Endothelial cell of umbilical vein (primary cell): Measurements from ENCODE around the gene CFAP45.

Source experiments
- CTCF ChIP-seq, 2 donors: IDR thresholded peaks; 1 replicate in 1 of 2; 2 replicates in 1 of 2; pipeline ENCODE4 v1.5.1; 2011; ENCODE audit warnings: low read length in 2 of 2, mild to moderate bottlenecking in 2 of 2, moderate library complexity in 2 of 2, control low read depth in 1 of 2, inconsistent platforms in 1 of 2, low read depth in 1 of 2; ENCODE audit not compliant: insufficient read depth in 1 of 2; ENCODE audit errors: extremely low read depth in 1 of 2
- EZH2 ChIP-seq: IDR thresholded peaks from 2 replicates; pipeline ENCODE4 v1.6.1; 2012; ENCODE audit warnings: borderline replicate concordance, low read depth, mild to moderate bottlenecking, moderate library complexity, low read length, inconsistent platforms; ENCODE audit not compliant: severe bottlenecking
- POLR2A ChIP-seq: IDR thresholded peaks from 2 replicates; pipeline ENCODE4 v1.6.1; 2012; ENCODE audit warnings: low read depth, mild to moderate bottlenecking, control low read depth, low read length
- POLR2AphosphoS5 ChIP-seq: IDR thresholded peaks from 2 replicates; pipeline ENCODE4 v1.6.1; 2012; ENCODE audit warnings: low read depth, mild to moderate bottlenecking, control low read depth, low read length, moderate library complexity; ENCODE audit not compliant: insufficient read depth

GRCh38 chr1:159924025-159924790 lies 24.2 kb upstream of the CFAP45 start:
- peak in 1 of 2 donors; percentile 28 for TF ChIP-seq CTCF (IDR thresholded peaks at IDR 0.05; ENCODE audit: extremely low read depth in 1 of 2, insufficient read depth in 1 of 2, low read depth in 1 of 2, low read length in 2 of 2)
- peak; percentile 71 for TF ChIP-seq POLR2A
- TF ChIP-seq POLR2AphosphoS5: peak; percentile 85
- no peak for TF ChIP-seq EZH2
